ENCODE measurements around the gene HADHA. TPM values are rescaled to one million over a fixed set of nuclear protein-coding genes. Genes with fewer than 3 reads are reported as not detected.

The HADHA gene
- total RNA-seq, 2 donors from 2014 or later: 98.3 to 110 TPM

DNA sequence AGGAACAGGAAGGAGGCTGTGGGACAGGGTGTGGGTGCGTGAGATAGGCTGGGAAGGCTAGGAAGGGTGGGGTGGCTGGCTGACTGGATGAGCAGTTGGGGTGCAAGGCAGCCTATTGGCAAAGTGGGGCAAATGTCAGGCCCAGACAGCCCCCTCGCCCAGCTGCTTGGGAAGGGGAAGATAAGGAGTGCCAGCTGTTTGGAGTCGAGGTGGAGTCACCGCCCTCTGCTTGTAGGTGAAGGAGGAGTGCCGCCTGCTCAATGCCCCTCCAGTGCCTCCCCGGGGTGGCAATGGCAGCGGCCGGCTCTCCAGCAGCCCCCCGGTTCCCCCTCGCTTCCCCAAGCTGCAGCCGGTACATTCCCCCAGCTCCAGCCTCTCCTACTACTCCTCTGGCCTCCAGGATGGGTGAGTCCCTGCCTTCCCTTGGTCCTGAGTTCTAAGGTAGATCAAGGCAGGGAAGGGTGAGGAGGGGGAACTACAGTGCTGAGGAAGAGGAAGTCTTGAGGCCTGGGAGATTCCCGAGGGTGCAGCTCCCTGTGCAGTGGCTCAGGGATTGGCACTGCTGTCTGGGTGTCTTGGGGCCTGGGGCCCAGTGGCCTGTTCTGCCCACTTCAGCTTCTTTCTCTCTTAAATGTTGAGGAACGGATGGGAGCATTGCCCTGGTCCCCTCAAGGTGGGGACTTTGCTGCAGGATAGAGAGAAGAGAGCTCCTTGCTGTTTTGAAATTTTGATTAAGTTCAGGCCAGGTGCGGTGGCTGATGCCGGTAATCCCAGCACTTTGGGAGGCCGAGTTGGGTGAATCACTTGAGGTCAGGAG lies 58.3 kb downstream of the HADHA start:
- ATAC-seq: no peak
- H3K4me3 ChIP-seq: no peak overlapping the region
- no peaks in the 10 kb centered on the region for H3K27me3 ChIP-seq
- TF ChIP-seq, protein P1, sequence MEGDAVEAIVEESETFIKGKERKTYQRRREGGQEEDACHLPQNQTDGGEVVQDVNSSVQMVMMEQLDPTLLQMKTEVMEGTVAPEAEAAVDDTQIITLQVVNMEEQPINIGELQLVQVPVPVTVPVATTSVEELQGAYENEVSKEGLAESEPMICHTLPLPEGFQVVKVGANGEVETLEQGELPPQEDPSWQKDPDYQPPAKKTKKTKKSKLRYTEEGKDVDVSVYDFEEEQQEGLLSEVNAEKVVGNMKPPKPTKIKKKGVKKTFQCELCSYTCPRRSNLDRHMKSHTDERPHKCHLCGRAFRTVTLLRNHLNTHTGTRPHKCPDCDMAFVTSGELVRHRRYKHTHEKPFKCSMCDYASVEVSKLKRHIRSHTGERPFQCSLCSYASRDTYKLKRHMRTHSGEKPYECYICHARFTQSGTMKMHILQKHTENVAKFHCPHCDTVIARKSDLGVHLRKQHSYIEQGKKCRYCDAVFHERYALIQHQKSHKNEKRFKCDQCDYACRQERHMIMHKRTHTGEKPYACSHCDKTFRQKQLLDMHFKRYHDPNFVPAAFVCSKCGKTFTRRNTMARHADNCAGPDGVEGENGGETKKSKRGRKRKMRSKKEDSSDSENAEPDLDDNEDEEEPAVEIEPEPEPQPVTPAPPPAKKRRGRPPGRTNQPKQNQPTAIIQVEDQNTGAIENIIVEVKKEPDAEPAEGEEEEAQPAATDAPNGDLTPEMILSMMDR (IDR thresholded peaks at IDR 0.05): no peak
- no peak for TF ChIP-seq POLR2A (IDR thresholded peaks at IDR 0.05)
- DNase-seq: no peak
- H3K27ac ChIP-seq: no peak overlapping the region
- peaks cover 13% of the 10 kb centered on the region for H3K4me1 ChIP-seq
- intact Hi-C loops (cut with DNase I): no loop called here
- H3K36me3 ChIP-seq (replicated peaks in 1 of 2; ENCODE audit: insufficient read depth in 1 of 2, low read depth in 2 of 2): no peaks in the 10 kb centered on the region
- WGBS, 2 donors: 90 to 93% methylated on average over 10 to 16 of the region's 16 CpGs
- H3K9me3 ChIP-seq: no peaks in the 10 kb centered on the region

- H3K27ac ChIP-seq: peak overlapping the region in 1 of 4 donors; percentile 22
- no peaks in the 10 kb centered on the region for H3K36me3 ChIP-seq (replicated peaks in 1 of 2; ENCODE audit: insufficient read depth in 1 of 2, low read depth in 2 of 2)
- no peaks in the 10 kb centered on the region for H3K9me3 ChIP-seq
- no peak for ATAC-seq
- no peak for DNase-seq
- H3K4me1 ChIP-seq: peaks cover 13% of the 10 kb centered on the region
- intact Hi-C loops (cut with DNase I): no loop called here
- TF ChIP-seq, protein P1 (IDR thresholded peaks at IDR 0.05): no peak
- TF ChIP-seq POLR2A (IDR thresholded peaks at IDR 0.05): no peak
- no peaks in the 10 kb centered on the region for H3K27me3 ChIP-seq
- H3K4me3 ChIP-seq: peak overlapping the region; percentile 8 to 29
- WGBS, 2 donors: 51 to 78% methylated on average over 15 to 20 of the region's 20 CpGs
These were observed 59.0 kb downstream of the HADHA start for GRCh38 chr2:26185304-26185928.

GRCh38 chr2:26184555-26185303 lies 59.7 kb downstream of the HADHA start:
- intact Hi-C loops (cut with DNase I): no loop called here
- Histone ChIP-seq H3K4me1 (peaks cover 13% of the 10 kb centered on the region), H3K4me3 (peak overlapping the region; percentile 8 to 29), H3K9me3 (no peaks in the 10 kb centered on the region), H3K27ac (peak overlapping the region in 1 of 4 donors; percentile 22), H3K27me3 (no peaks in the 10 kb centered on the region), H3K36me3 (replicated peaks in 1 of 2; ENCODE audit: insufficient read depth in 1 of 2, low read depth in 2 of 2) (no peaks in the 10 kb centered on the region)
- DNase-seq: peak; percentile 86 to 89 (median 86)
- TF ChIP-seq POLR2A (IDR thresholded peaks at IDR 0.05): peak in 2 of 3 donors; percentile 28 to 34
- TF ChIP-seq, protein P1 (IDR thresholded peaks at IDR 0.05): peak; percentile 20 to 94 (median 50)
- WGBS, 2 donors: 1% methylated on average over 109 of the region's 114 CpGs; no CpG with 5 or more reads in 1 of the 2 donors
- ATAC-seq: peak; percentile 94

GRCh38 chr2:26184121-26184520 lies 60.3 kb downstream of the HADHA start:
- no peak for DNase-seq
- intact Hi-C loops (cut with DNase I): no loop called here

More at GRCh38 chr2:26184121-26184520, 60.3 kb downstream of the HADHA start:
- TF ChIP-seq POLR2A (IDR thresholded peaks at IDR 0.05): no peak
- TF ChIP-seq, protein P1 (IDR thresholded peaks at IDR 0.05): no peak
- no peaks in the 10 kb centered on the region for H3K9me3 ChIP-seq
- peaks cover 18% of the 10 kb centered on the region for H3K4me1 ChIP-seq
- H3K27ac ChIP-seq: no peak overlapping the region
- H3K4me3 ChIP-seq: no peak overlapping the region
- ATAC-seq: no peak
- H3K36me3 ChIP-seq (replicated peaks in 1 of 2; ENCODE audit: insufficient read depth in 1 of 2, low read depth in 2 of 2): no peaks in the 10 kb centered on the region
- 77 to 90% methylated on average over 9 to 18 of the region's 34 CpGs for WGBS, 2 donors
- H3K27me3 ChIP-seq: no peaks in the 10 kb centered on the region
